Upper lobe of right lung (tissue), 1 donor: Measurements from ENCODE around the gene SCNN1A. TPM values are rescaled to one million over a fixed set of nuclear protein-coding genes. Genes with fewer than 3 reads are reported as not detected.

Experiments
- ATAC-seq: fragments of 200-7000 bp; cut with Tn5 transposase; one replicate; pipeline ENCODE4 v1.9.1; 2020; ENCODE audit warnings: mild to moderate bottlenecking, moderate library complexity
- DNase-seq: peaks from one replicate; pipeline ENCODE4 v3.0.0-alpha.2; 2020
- H3K27ac ChIP-seq: fragments of 200-600 bp; one replicate; pipeline ENCODE4 v1.8.0; 2022
- H3K27me3 ChIP-seq: fragments of 200-600 bp; one replicate; pipeline ENCODE4 v1.8.0; 2022; ENCODE audit warnings: mild to moderate bottlenecking
- H3K36me3 ChIP-seq: fragments of 200-600 bp; one replicate; pipeline ENCODE4 v1.8.0; 2022
- H3K4me1 ChIP-seq: fragments of 200-600 bp; one replicate; pipeline ENCODE4 v1.8.0; 2022
- H3K4me3 ChIP-seq: fragments of 200-600 bp; one replicate; pipeline ENCODE4 v1.8.0; 2022; ENCODE audit warnings: mild to moderate bottlenecking
- H3K9me3 ChIP-seq: fragments of 200-600 bp; one replicate; pipeline ENCODE4 v1.8.0; 2022
- intact Hi-C: fragments of 100-400 bp; cut with DNase I; formaldehyde crosslinking; loops from one replicate; pipeline ENCODE4 v1.11.0; 2022
- total RNA-seq: library from RNA; stranded (reverse); fragmentation: NEBNext Ultra II Directional; extraction: Animal tissue kit (Norgen Biotek cat#: 25700); gene quantifications from one replicate; pipeline ENCODE4 v1.2.1, GENCODE V29; 2021
- TF ChIP-seq, protein P1 (sequence below): fragments of 200-600 bp; IDR thresholded peaks from one replicate; pipeline ENCODE4 v1.8.0; 2022; ENCODE audit warnings: antibody characterized with exemption
- donor health status: DM: no; HTN: yes; CAD: no; lungs with severe emphysema.

Gene SCNN1A
- total RNA-seq, 1 donor from 2014 or later, result 199 TPM

DNA sequence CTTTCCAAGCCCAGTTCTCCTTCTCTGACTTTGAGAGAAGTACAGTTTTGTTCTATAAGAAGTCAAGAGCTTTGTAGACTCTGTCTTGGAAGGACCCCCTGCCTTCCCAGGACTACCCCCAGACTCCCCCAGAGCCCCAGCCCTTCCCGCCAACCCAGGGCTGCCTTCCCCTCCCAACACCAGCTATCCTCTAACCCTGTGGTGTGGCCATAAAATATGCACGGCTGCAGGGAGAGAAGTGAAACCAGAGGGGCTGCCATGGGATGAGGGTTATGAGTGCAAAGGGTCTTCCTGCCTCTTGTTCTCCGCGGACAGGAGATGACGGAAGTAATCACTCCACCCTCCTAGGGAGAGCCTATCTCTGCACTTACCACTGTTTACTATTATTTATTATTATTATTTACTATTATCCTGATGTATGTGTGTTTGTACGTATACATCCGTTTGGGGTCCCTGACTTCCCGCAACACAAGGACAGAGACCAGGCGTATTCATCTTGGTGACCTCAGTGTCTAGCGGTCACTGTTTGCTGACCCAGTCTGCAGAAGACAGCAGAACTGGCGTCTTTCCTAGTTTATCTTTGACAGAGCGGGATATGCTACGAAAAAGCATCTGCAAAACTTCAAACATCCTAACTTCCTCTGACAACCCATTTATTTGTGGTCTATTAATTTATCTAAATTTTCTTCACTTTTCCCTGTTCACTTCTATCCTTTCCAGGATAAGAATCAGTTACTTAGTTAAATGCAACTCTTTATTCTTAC lies 3.5 kb upstream of the SCNN1A start:
- ATAC-seq, result no peak
- TF ChIP-seq, protein P1, sequence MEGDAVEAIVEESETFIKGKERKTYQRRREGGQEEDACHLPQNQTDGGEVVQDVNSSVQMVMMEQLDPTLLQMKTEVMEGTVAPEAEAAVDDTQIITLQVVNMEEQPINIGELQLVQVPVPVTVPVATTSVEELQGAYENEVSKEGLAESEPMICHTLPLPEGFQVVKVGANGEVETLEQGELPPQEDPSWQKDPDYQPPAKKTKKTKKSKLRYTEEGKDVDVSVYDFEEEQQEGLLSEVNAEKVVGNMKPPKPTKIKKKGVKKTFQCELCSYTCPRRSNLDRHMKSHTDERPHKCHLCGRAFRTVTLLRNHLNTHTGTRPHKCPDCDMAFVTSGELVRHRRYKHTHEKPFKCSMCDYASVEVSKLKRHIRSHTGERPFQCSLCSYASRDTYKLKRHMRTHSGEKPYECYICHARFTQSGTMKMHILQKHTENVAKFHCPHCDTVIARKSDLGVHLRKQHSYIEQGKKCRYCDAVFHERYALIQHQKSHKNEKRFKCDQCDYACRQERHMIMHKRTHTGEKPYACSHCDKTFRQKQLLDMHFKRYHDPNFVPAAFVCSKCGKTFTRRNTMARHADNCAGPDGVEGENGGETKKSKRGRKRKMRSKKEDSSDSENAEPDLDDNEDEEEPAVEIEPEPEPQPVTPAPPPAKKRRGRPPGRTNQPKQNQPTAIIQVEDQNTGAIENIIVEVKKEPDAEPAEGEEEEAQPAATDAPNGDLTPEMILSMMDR, result no peak

DNA sequence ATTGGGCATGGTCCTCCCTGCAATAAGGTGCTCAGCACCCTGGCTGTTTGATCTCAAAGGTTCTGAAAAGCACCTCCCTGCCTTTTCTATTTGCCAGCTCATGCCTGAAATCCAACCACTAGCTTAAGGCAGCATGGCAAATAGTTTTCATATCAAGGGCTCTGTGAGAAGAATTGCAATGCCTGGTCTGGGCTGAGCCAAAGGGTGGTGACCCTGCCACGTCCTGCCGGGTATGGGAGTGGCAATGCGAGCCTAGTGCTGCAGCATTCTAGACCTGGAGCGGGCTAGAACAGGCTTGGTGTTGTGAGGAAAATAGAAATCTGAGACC lies 2.3 kb upstream of the SCNN1A start:
- DNase-seq (peak; percentile 89), ATAC-seq (peak; percentile 58)
- Histone ChIP-seq H3K27me3 (no peaks in the 10 kb centered on the region), H3K36me3 (no peaks in the 10 kb centered on the region), H3K9me3 (no peaks in the 10 kb centered on the region), H3K4me3 (no peak overlapping the region), H3K4me1 (peaks cover 56% of the 10 kb centered on the region), H3K27ac (peak overlapping the region; percentile 91)
- TF ChIP-seq, protein P1, result no peak
- intact Hi-C loops, result loop anchor here (5.0 kb wide), 1 partner anchor 35 kb away; the partner anchor contains the start of gene TNFRSF1A

More for the DNA sequence above, 3.5 kb upstream of the SCNN1A start:
- intact Hi-C loops, result loop anchor here (5.0 kb wide), 1 partner anchor 37 kb away; the partner anchor contains the start of gene TNFRSF1A
- Histone ChIP-seq H3K27ac (peak overlapping the region; percentile 91), H3K4me1 (peaks cover 62% of the 10 kb centered on the region), H3K27me3 (no peaks in the 10 kb centered on the region), H3K36me3 (no peaks in the 10 kb centered on the region), H3K9me3 (no peaks in the 10 kb centered on the region), H3K4me3 (no peak overlapping the region)
- DNase-seq, result no peak

DNA sequence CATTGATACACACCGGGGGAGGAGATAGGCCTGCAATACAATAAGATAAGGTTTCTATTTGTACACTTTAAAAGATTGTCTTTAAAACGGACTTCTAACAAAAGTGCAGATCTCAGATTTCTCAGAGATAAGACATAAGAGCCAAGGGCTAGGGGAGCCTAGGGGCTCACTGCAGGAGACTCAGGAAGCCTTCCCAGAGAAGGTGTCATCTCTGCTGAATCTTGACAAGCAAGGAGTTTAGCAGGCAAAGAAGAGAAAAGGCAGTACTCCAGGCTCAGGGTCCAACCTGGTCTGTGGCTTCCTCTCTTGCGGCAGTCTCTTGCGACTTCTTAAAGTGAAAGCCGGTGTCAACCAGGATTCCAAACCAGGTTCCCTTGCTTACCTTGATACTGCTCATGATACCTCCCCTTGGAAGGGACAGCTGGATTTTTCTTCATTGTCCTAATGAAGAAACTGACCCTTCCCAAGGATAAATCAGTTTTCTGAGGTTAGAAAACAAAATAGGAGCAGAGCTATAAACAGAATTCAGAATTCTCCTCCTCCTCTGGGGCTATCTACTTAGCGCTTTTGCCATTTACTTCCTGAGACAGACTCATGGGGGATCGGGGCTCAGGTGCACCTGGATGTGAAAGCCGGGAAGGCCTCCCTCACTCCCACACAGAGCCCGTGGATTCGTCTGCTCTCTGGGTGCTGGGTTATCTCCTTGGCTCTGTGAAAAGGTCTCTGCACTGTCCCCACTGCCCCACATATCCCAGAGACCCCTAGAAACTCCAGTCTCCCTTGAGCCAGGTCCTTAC lies 1.7 kb upstream of the SCNN1A start:
- intact Hi-C loops, result loop anchor here (5.0 kb wide), 1 partner anchor 35 kb away; the partner anchor contains the start of gene TNFRSF1A
- Histone ChIP-seq H3K27me3 (no peaks in the 10 kb centered on the region), H3K4me1 (peaks cover 62% of the 10 kb centered on the region), H3K27ac (peak overlapping the region; percentile 91), H3K9me3 (no peaks in the 10 kb centered on the region), H3K36me3 (no peaks in the 10 kb centered on the region), H3K4me3 (peak overlapping the region; percentile 31)
- ATAC-seq (no peak), DNase-seq (no peak)
- TF ChIP-seq, protein P1, result no peak

DNA sequence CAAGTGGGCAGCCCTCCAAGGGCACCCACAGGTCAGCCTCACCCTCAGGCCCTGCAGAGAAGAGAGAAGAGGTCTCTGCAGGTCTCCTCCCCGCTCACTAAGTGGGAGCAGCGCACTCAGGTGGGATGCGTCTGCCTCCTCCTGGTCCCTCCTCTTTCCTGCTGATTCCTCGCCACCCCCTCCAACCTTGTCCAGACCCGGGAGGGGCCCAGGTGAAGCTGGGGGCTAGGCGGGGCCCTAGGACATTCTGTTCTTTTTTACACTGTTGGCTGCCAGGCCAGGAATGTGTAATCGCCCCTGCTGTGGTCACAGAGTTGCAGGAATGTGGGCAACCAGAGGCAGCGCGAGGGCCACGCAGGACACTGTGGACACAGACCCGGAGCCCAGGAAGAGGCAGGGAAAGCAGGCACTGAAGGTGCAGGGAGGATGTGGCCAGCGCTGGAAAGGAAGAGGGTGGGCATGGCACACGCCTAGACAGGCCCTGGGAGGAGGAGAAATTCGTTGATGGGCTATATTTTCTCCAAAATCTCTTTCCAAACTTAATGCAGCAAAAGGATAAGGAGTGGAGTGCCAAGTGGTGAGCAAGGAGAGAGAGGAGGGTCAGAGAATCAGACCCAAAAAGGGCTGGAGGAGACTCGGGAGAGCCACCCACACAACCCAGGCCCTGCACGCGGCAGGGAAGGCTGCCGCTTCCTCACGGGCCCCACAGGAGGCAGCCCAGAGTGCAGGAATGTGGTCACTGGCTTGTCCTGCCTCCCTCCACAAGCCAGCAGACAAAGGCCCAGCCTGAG lies 911 bp upstream of the SCNN1A start:
- Histone ChIP-seq H3K27me3 (no peaks in the 10 kb centered on the region), H3K27ac (peak overlapping the region; percentile 91), H3K4me3 (peak overlapping the region; percentile 52), H3K36me3 (no peaks in the 10 kb centered on the region), H3K4me1 (peaks cover 66% of the 10 kb centered on the region), H3K9me3 (no peaks in the 10 kb centered on the region)
- intact Hi-C loops, result loop anchor here (5.0 kb wide), 1 partner anchor 34 kb away; the partner anchor contains the start of gene TNFRSF1A
- ATAC-seq (peak; percentile 79), DNase-seq (peak; percentile 93)
- TF ChIP-seq, protein P1, result peak; percentile 55

DNA sequence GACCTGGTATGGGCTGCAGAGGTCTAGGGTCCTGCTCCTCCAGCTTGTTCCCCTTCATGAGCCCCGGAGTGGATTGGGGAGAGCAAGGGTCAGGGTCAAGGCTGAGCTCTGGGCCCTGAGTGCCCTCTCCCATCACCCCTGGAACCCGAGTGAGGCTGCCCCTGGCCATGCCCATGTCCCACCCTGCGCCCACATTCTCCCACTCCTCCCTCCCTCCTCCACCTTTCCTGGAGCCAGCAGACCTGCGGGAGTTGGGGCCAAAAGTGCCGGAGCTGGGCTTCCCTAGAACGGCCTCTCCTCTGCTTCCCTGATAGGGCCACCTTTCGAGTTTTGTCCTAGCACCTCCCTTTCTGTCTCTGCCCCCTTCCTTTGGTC lies 590 bp downstream of the SCNN1A start:
- Histone ChIP-seq H3K4me1 (peaks cover 60% of the 10 kb centered on the region), H3K4me3 (peak overlapping the region; percentile 52)
- DNase-seq, result no peak

More for the DNA sequence above, 590 bp downstream of the SCNN1A start:
- H3K27ac ChIP-seq, result peak overlapping the region; percentile 91
- ATAC-seq, result no peak
- no peaks in the 10 kb centered on the region for H3K9me3 ChIP-seq
- H3K27me3 ChIP-seq, result no peaks in the 10 kb centered on the region
- TF ChIP-seq, protein P1, result no peak
- intact Hi-C loops, result loop anchor here (5.0 kb wide), 1 partner anchor 32 kb away; the partner anchor contains the start of gene TNFRSF1A
- H3K36me3 ChIP-seq, result no peaks in the 10 kb centered on the region
